GM12891 (cell line): ENCODE data around the gene OR52N2.

Experiments
- POLR2A ChIP-seq: IDR thresholded peaks from 2 replicates; pipeline ENCODE4 v1.6.1; 2011; ENCODE audit warnings: low read depth, low read length, control low read depth
- POLR2AphosphoS5 ChIP-seq: IDR thresholded peaks from 2 replicates; pipeline ENCODE4 v1.6.1; 2011; ENCODE audit warnings: low read depth, low read length, control low read depth
- TAF1 ChIP-seq: IDR thresholded peaks from 2 replicates; pipeline ENCODE4 v1.6.1; 2011; ENCODE audit warnings: low read depth, low read length, control low read depth

DNA sequence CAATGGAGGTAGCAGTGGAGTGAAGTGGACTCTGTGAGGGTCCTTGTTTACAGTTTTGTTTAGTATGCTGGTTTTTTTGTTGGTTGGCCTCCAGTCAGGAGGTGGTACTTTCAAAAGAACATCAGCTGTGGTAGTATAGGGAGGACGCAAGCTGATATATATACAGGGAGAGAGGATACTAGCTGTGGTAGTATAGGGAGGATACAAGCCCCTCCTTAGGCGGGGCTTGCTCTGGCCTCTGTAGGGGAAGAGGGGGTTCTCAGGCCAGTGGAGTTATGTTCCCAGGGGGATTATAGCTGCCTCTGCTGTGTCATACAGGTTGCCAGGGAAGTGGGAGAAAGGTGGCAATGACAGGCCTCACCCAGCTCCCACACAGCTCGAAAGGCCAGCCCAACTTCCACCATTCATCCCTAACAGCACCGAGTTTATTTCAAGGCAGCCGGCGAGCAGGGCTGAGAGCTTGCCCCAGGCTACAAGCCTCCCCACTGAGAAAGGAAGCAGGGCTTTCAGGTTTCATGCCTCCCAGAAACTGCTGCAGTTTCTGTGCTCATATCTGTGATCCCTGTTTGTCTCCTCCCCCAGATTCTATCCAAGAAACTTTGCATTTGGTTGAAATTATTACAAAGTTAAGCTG is 22.6 kb downstream of the OR52N2 start:
- no peak for TF ChIP-seq POLR2A
- no peak for TF ChIP-seq POLR2AphosphoS5
- TF ChIP-seq TAF1, result no peak
